Body of pancreas (tissue), 4 donors: Measurements from ENCODE around the gene PRDM16. TPM values are rescaled to one million over a fixed set of nuclear protein-coding genes. Genes with fewer than 3 reads are reported as not detected.

Source experiments
- ATAC-seq: fragments of 150-250 bp; one replicate; pipeline ENCODE4 v1.9.1; 2016
- DNase-seq, 4 donors: peaks; one replicate each; pipeline ENCODE4 v3.0.0-alpha.2; 2019
- H3K27ac ChIP-seq, 4 donors: fragments of 200-600 bp; sonication (generic); 1 replicate in 3 of 4; 2 replicates in 1 of 4; pipeline versions ENCODE4 v1.5.1 to v1.6.1; 2016 to 2019; ENCODE audit warnings: mild to moderate bottlenecking in 1 of 4, mixed read lengths in 1 of 4, moderate library complexity in 1 of 4
- H3K27me3 ChIP-seq, 2 donors: fragments of 200-600 bp; sonication (generic); one replicate each; pipeline ENCODE4 v1.6.0; 2016; ENCODE audit warnings: mild to moderate bottlenecking in 1 of 2
- H3K36me3 ChIP-seq, 2 donors: fragments of 200-600 bp; sonication (generic); replicated peaks in 1 of 2; 2 replicates each; pipeline ENCODE4 v1.5.1; 2016; ENCODE audit warnings: low read depth in 2 of 2; ENCODE audit not compliant: insufficient read depth in 1 of 2
- H3K4me1 ChIP-seq: fragments of 200-600 bp; sonication (generic); one replicate; pipeline ENCODE4 v1.6.0; 2016
- H3K4me3 ChIP-seq, 2 donors: fragments of 200-600 bp; sonication (generic); 1 replicate in 1 of 2; 2 replicates in 1 of 2; pipeline ENCODE4 v1.5.1; 2016 to 2019
- H3K9me3 ChIP-seq, 3 donors: fragments of 200-600 bp; sonication (generic); 1 replicate in 2 of 3; 2 replicates in 1 of 3; pipeline ENCODE4 v1.5.1; 2016
- POLR2A ChIP-seq, 3 donors: fragments of 450-650 bp; IDR thresholded peaks; one replicate each; pipeline ENCODE4 v1.6.1; 2016; ENCODE audit warnings: antibody characterized with exemption in 3 of 3, mild to moderate bottlenecking in 2 of 3
- WGBS, 2 donors: methylation state at CpG; one replicate each; pipeline ENCODE4 v1.1.5; 2017; 5-methylcytosine and 5-hydroxymethylcytosine counted together
- intact Hi-C: fragments of 100-400 bp; cut with DNase I; formaldehyde crosslinking; loops from one replicate; pipeline ENCODE4 v1.15.1; 2023
- total RNA-seq, 2 donors: library from RNA; depleted of rRNA; stranded (reverse); fragments of >200 nt; gene quantifications; one replicate each; pipeline ENCODE4 v1.1.0, GENCODE V29; 2016
- TF ChIP-seq, protein P1 (sequence below), 7 experiments: fragments of 450-650 bp in 4 of 7; fragments of 200-600 bp in 3 of 7; sonication (generic) in 3 of 7; IDR thresholded peaks; one replicate each; pipeline ENCODE4 v1.5.1; 2016 to 2019; ENCODE audit warnings: antibody characterized with exemption in 7 of 7

The PRDM16 gene
- total RNA-seq, 2 donors from 2014 or later = 15.2 to 16.6 TPM

DNA sequence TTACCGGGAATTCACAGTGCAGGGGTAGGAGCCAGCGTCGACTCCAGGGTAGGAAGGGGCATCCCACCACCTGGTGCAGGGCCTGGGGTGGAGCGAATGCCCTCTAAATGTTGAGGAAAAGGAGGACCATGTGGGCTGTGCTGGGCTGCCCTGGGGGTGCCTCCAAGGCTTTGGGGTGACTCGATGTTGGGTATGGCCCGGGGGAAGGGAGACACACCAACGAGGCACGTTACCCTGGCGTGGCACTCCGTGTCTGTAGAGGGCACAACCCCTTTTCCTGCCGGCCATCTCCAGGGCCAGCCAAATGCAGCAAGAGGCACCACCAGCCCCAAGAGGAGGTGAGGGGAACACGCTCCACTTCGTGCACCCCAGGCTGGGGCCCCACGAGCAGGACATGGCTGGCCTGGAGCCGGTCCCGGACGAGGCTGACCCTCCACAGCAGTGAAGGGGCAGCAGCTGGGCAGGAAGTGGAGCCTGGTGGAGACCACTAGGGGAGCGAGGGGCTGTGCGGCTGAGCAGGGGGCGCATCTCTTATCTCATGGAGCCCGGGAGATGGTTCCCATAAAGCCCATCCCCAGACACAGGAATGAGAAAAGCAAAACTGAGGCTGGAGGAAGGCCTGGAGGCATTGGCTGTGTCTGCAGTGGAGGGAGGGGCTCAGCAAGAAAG is 36.5 kb upstream of the PRDM16 start:
- TF ChIP-seq, protein P1, sequence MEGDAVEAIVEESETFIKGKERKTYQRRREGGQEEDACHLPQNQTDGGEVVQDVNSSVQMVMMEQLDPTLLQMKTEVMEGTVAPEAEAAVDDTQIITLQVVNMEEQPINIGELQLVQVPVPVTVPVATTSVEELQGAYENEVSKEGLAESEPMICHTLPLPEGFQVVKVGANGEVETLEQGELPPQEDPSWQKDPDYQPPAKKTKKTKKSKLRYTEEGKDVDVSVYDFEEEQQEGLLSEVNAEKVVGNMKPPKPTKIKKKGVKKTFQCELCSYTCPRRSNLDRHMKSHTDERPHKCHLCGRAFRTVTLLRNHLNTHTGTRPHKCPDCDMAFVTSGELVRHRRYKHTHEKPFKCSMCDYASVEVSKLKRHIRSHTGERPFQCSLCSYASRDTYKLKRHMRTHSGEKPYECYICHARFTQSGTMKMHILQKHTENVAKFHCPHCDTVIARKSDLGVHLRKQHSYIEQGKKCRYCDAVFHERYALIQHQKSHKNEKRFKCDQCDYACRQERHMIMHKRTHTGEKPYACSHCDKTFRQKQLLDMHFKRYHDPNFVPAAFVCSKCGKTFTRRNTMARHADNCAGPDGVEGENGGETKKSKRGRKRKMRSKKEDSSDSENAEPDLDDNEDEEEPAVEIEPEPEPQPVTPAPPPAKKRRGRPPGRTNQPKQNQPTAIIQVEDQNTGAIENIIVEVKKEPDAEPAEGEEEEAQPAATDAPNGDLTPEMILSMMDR (IDR thresholded peaks at IDR 0.05) = no peak
- no peak for TF ChIP-seq POLR2A (IDR thresholded peaks at IDR 0.05)
- no peak for ATAC-seq
- H3K4me3 ChIP-seq = no peak overlapping the region
- no peaks in the 10 kb centered on the region for H3K27me3 ChIP-seq
- H3K36me3 ChIP-seq = no peaks in the 10 kb centered on the region
- intact Hi-C loops = no loop called here
- DNase-seq = no peak
- H3K9me3 ChIP-seq = no peaks in the 10 kb centered on the region
- no peak overlapping the region for H3K27ac ChIP-seq
- H3K4me1 ChIP-seq = peaks cover 4% of the 10 kb centered on the region
- 77 to 84% methylated on average over 14 to 18 of the region's 21 CpGs for WGBS, 2 donors

DNA sequence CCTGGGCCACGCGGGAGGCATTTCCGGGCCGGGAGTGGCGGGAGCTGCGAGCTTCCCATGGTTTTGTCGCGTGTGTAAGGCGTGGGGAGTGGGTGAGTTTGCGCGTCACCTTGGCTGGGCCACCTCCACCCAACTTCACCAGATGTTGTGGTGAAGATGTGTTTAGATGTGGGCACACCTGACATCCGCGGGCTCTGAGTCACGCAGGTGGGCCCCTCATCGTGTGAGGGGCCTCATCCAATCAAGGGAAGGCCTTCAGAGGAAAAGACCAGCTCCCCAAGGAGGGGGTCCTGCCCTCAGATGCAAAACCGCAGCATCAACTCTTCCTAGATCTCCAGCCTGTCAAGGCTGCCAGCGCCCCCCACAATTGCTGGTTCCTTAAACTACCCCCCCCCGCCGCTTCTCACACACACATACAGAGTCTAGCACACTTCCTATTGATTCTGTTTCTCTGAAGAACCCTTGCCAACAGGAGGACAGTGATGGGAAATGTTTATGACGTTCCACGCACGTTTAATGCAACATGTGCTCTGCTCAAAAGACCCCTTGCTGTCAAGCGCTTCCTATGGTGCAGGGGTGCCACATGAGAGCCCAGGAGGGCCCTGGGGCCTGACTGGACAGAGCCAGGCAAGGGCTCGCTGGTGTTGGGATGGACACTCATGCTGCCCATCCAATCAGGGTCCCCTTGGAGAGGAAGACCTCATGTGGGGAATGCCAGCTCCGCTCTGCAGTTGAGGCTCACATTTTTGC is 35.8 kb upstream of the PRDM16 start:
- Histone ChIP-seq H3K36me3 (no peaks in the 10 kb centered on the region), H3K27ac (no peak overlapping the region), H3K4me1 (peaks cover 10% of the 10 kb centered on the region), H3K9me3 (no peaks in the 10 kb centered on the region), H3K27me3 (no peaks in the 10 kb centered on the region), H3K4me3 (no peak overlapping the region)
- no peak for TF ChIP-seq POLR2A (IDR thresholded peaks at IDR 0.05)
- TF ChIP-seq, protein P1 (IDR thresholded peaks at IDR 0.05) = no peak
- WGBS, 2 donors = 75 to 81% methylated on average over 17 to 25 of the region's 25 CpGs
- intact Hi-C loops = no loop called here
- DNase-seq (no peak), ATAC-seq (no peak)

DNA sequence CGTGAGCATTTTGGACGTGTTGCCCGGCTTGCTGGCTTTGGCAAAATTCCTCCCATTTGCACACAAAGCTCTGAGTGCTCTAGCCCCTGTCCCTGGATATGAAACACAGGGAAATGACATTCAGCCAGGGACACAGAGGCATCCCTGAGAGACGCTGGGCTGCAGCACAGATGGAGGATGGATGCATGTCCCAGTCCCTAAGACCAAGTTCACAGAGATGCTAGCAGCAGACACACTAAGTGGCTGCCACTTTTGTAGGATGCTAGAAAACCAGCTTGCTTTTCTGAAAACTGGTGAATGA is 35.3 kb upstream of the PRDM16 start:
- TF ChIP-seq, protein P1 (IDR thresholded peaks at IDR 0.05) = no peak
- TF ChIP-seq POLR2A (IDR thresholded peaks at IDR 0.05) = no peak
- no peaks in the 10 kb centered on the region for H3K36me3 ChIP-seq
- ATAC-seq (no peak), DNase-seq (no peak)
- no peak overlapping the region for H3K4me3 ChIP-seq
- WGBS, 2 donors = 57 to 83% methylated on average over 1 to 4 of the region's 4 CpGs
- H3K9me3 ChIP-seq = no peaks in the 10 kb centered on the region
- H3K27me3 ChIP-seq = no peaks in the 10 kb centered on the region
- intact Hi-C loops = no loop called here
- peaks cover 15% of the 10 kb centered on the region for H3K4me1 ChIP-seq
- no peak overlapping the region for H3K27ac ChIP-seq

DNA sequence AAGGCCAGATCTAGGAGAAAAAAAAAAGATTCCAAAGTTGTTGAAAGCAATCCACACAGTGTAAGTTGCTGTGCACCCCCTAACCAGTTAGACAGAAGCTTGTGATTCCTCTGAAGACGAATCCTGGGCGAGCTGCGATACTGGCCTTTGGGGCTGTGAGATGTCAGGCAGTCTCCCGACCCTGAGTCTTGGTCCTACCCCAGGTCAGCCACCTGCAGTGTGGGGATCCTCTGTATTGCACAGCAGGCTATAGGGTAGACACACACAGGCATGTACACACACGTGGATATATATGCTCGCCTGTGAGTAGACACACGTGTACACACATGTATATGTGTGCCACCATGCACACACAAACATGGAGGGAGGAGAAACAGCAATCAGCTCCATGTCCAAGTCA is 34.8 kb upstream of the PRDM16 start:
- intact Hi-C loops = no loop called here
- H3K9me3 ChIP-seq = no peaks in the 10 kb centered on the region
- no peak for ATAC-seq
- WGBS, 2 donors = 71 to 90% methylated on average over 7 of the region's 7 CpGs
- H3K27me3 ChIP-seq = no peaks in the 10 kb centered on the region
- H3K4me1 ChIP-seq = peaks cover 19% of the 10 kb centered on the region
- no peak overlapping the region for H3K27ac ChIP-seq
- no peak for DNase-seq
- no peak for TF ChIP-seq POLR2A (IDR thresholded peaks at IDR 0.05)
- TF ChIP-seq, protein P1 (IDR thresholded peaks at IDR 0.05) = no peak
- no peak overlapping the region for H3K4me3 ChIP-seq
- no peaks in the 10 kb centered on the region for H3K36me3 ChIP-seq
